RPMI8226 (cell line): ENCODE results near the gene RCAN3.

Experiments
- DNase-seq: peaks from one replicate; pipeline ENCODE4 v3.0.0-alpha.2; 2015

The RCAN3 gene

DNA sequence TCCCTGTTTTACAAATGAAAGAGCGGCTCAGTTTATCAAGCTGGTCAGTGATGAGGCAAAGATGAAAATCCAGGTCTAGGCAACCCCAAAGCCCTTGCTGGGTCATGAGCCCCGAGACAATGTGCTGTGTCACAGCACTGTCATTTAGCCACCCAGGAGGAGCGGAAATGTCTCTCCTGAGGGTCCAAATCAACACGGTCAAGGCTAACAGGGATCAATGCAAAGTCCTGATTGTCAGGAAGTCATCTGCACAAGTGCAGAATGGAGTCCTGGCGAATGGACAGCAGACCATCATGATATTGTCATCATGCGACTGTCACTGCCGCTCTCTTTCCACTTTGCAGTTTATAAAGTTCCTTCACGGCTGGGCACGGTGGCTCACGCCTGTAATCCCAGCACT, 83.5 kb downstream of the RCAN3 start:
- no peak for DNase-seq

DNA sequence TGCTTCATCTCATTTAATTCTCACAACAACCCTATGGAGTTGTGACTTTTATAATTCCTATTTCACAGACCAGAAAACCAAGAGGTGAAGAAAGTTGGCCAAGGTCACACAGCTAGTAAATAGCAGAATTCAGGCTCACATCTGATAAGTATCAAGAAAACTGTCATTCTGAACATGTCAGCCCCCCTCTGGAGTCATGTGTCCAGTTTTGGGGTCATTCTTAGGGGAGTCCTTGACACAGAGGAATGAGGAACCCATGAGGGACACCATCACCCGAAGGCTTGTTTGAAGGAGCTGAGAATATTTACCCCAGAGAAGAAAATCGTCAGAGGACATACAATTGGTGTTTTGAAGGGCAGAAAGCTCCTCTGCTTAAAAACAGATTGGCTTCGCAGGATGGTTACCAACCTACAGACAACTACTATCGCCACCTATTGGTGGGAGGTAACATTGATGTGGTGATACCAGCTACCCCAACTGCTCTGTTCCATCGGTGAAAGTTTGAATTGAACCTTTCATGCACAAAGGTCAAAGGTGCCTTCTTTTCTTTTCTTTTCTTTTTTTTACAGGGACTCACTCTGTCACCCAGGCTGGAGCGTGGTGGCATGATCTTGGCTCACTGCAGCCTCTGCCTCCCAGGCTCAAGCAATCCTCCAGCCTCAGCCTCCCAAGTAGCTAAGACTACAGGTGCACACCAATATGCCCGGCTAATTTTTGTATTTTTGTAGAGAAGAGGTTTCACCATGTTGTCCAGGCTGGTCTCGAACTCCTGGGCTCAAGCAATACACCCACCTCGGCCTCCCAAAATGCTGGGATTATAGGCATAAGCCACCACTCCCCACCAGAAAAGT, 84.6 kb downstream of the RCAN3 start:
- peak; percentile 83 for DNase-seq

DNA sequence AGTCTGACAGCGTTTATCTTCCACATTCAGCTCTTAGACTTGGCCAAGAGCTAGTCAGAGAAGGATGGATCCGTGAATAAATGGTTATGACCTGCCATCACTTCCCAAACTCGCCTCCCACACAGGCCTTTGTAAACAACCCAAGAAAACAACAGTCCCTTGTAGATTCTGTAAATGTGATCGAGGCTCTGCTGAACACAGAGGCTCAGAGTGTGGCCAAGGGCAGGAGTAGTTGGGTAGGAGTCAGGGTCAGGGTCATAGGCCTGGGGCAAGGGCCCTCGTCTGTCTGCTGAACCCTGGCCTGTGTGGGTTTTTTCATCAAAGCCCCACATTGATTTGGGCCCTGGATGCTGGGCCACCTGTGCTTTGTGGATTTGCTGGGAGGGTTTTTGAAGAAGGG, 85.9 kb downstream of the RCAN3 start:
- no peak for DNase-seq

DNA sequence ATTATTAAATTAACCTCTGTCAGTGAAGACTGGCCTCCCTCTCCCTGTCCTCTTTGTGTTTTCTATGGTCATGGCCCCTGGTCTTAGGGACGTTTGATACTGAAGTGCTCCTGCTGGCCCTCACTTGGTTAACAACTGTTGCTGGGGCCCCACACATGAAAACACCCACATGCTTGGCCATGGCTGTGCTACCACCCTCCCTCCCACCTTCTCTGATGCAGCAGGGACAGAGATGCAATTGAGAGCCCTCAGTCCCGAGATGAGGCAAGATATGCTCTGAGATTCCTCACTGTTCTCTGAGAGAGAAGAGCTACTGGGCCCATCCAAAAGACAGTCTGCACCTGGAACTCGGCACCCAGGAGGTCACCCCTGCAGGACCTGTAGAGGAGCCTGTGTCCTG, 86.6 kb downstream of the RCAN3 start:
- no peak for DNase-seq
